Trophoblast cell (in vitro differentiated cells and primary cell): ENCODE results near the gene FBXO11.
A peak's percentile ranks its signal among the peaks of the same experiment; 100 is the strongest.

Experiments used
- DNase-seq, 2 donors: peaks; one replicate each; pipeline ENCODE4 v3.0.0-alpha.2; 2016
- H2AFZ ChIP-seq: 2 replicates; pipeline ENCODE4 v1.6.1; 2013; ENCODE audit warnings: low read length, moderate library complexity, mild to moderate bottlenecking; ENCODE audit not compliant: insufficient read depth, poor library complexity
- H2AK5ac ChIP-seq: 2 replicates; pipeline ENCODE4 v1.6.1; 2013; ENCODE audit warnings: mild to moderate bottlenecking, low read length
- H2BK120ac ChIP-seq: 2 replicates; pipeline ENCODE4 v1.6.1; 2013; ENCODE audit warnings: low read length, mild to moderate bottlenecking, moderate library complexity; ENCODE audit not compliant: insufficient read depth, poor library complexity
- H2BK12ac ChIP-seq: 2 replicates; pipeline ENCODE4 v1.6.1; 2013; ENCODE audit warnings: mild to moderate bottlenecking, low read length, moderate library complexity
- H2BK5ac ChIP-seq: 2 replicates; pipeline ENCODE4 v1.6.1; 2013; ENCODE audit warnings: low read length, low read depth, moderate library complexity, mild to moderate bottlenecking; ENCODE audit not compliant: poor library complexity
- H3K14ac ChIP-seq: 2 replicates; pipeline ENCODE4 v1.6.1; 2013; ENCODE audit warnings: mild to moderate bottlenecking, low read length
- H3K18ac ChIP-seq: 2 replicates; pipeline ENCODE4 v1.6.1; 2013; ENCODE audit warnings: mild to moderate bottlenecking, low read length
- H3K23ac ChIP-seq: 2 replicates; pipeline ENCODE4 v1.6.1; 2013; ENCODE audit warnings: low read length
- H3K27ac ChIP-seq: 2 replicates; pipeline ENCODE4 v1.5.1; 2013; ENCODE audit warnings: low read depth, mild to moderate bottlenecking, inconsistent platforms, low read length, moderate library complexity
- H3K27me3 ChIP-seq: 2 replicates; pipeline ENCODE4 v1.6.1; 2013; ENCODE audit warnings: inconsistent platforms, mild to moderate bottlenecking, low read length, moderate library complexity; ENCODE audit not compliant: insufficient read depth
- H3K36me3 ChIP-seq, 2 experiments: 1 replicate in 1 of 2; 2 replicates in 1 of 2; pipeline ENCODE4 v1.6.1; 2013; ENCODE audit warnings: low read length in 2 of 2, mild to moderate bottlenecking in 2 of 2, moderate library complexity in 1 of 2; ENCODE audit not compliant: insufficient read depth in 2 of 2, control insufficient read depth in 1 of 2
- H3K4ac ChIP-seq: 2 replicates; pipeline ENCODE4 v1.6.1; 2013; ENCODE audit warnings: low read depth, mild to moderate bottlenecking, low read length, moderate library complexity
- H3K4me1 ChIP-seq, 2 experiments: 1 replicate in 1 of 2; 2 replicates in 1 of 2; pipeline ENCODE4 v1.6.1; 2013; ENCODE audit warnings: low read length in 2 of 2, mild to moderate bottlenecking in 2 of 2, moderate library complexity in 1 of 2; ENCODE audit not compliant: insufficient read depth in 2 of 2, control insufficient read depth in 1 of 2
- H3K4me2 ChIP-seq: 2 replicates; pipeline ENCODE4 v1.6.1; 2013; ENCODE audit warnings: inconsistent platforms, mild to moderate bottlenecking, low read length, moderate library complexity
- H3K4me3 ChIP-seq: 2 replicates; pipeline ENCODE4 v1.5.1; 2013; ENCODE audit warnings: mild to moderate bottlenecking, low read depth, low read length, inconsistent platforms
- H3K79me1 ChIP-seq: one replicate; pipeline ENCODE4 v1.6.1; 2013; ENCODE audit warnings: low read length
- H3K79me2 ChIP-seq: 2 replicates; pipeline ENCODE4 v1.6.1; 2013; ENCODE audit warnings: low read length, mild to moderate bottlenecking; ENCODE audit not compliant: control insufficient read depth, insufficient read depth, poor library complexity
- H3K9ac ChIP-seq: 2 replicates; pipeline ENCODE4 v1.6.1; 2013; ENCODE audit warnings: mild to moderate bottlenecking, low read length
- H3K9me3 ChIP-seq: 2 replicates; pipeline ENCODE4 v1.6.1; 2013; ENCODE audit warnings: low read depth, mild to moderate bottlenecking, control low read depth, inconsistent platforms, low read length; ENCODE audit not compliant: insufficient read depth
- H4K12ac ChIP-seq: 2 replicates; pipeline ENCODE4 v1.6.1; 2013; ENCODE audit warnings: low read depth, mild to moderate bottlenecking, low read length, moderate library complexity
- H4K8ac ChIP-seq: 2 replicates; pipeline ENCODE4 v1.6.1; 2013; ENCODE audit warnings: low read depth, mild to moderate bottlenecking, low read length, moderate library complexity
- H4K91ac ChIP-seq: one replicate; pipeline ENCODE4 v1.6.1; 2013; ENCODE audit warnings: low read depth, mild to moderate bottlenecking, low read length, moderate library complexity
- WGBS: extraction: QIAGEN DNeasy Blood & Tissue Kit; methylation state at CpG from one replicate; pipeline ENCODE4 v1.1.7; 2013; ENCODE audit warnings: missing lambda C conversion rate; ENCODE audit not compliant: insufficient read length, insufficient coverage; ENCODE audit errors: extremely low coverage; 5-methylcytosine and 5-hydroxymethylcytosine counted together

The FBXO11 gene

DNA sequence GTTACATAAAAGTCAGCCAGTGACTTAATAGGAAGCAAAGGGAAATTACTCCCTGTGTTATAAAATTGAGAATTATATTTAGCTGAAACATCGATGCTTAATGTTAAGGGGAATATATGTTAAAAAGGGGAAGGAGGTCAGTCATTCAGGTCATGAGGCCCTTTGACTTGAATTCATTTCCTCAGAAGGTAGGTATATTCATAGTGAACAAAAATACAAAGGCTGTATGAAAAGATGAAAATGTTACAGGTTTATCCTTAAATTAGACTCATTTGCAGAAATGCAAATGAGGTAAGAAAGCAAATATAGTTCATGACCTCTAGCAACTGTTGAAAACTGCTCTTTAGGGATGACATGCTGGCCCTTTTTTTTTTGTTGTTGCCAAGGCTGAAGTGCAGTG, 102.5 kb downstream of the FBXO11 start:
- WGBS = no CpG with 5 or more reads among the region's 1 CpG
- Histone ChIP-seq H3K4me3 (no peak overlapping the region), H3K4me1 (no peaks in the 10 kb centered on the region), H3K79me1 (no peaks in the 10 kb centered on the region), H3K9me3 (no peaks in the 10 kb centered on the region), H3K4ac (no peak overlapping the region), H4K8ac (no peak overlapping the region), H2BK12ac (no peak overlapping the region), H3K27ac (no peak overlapping the region), H3K36me3 (peaks cover 25 to 58% of the 10 kb centered on the region in 2 experiments), H2AK5ac (no peak overlapping the region), H3K79me2 (no peaks in the 10 kb centered on the region), H2AFZ (no peak overlapping the region), H3K18ac (no peak overlapping the region), H2BK120ac (no peak overlapping the region), H4K91ac (no peak overlapping the region), H2BK5ac (no peak overlapping the region), H3K9ac (no peak overlapping the region), H4K12ac (no peak overlapping the region), H3K4me2 (no peak overlapping the region), H3K27me3 (no peaks in the 10 kb centered on the region), H3K14ac (no peak overlapping the region), H3K23ac (no peak overlapping the region)
- DNase-seq = no peak

DNA sequence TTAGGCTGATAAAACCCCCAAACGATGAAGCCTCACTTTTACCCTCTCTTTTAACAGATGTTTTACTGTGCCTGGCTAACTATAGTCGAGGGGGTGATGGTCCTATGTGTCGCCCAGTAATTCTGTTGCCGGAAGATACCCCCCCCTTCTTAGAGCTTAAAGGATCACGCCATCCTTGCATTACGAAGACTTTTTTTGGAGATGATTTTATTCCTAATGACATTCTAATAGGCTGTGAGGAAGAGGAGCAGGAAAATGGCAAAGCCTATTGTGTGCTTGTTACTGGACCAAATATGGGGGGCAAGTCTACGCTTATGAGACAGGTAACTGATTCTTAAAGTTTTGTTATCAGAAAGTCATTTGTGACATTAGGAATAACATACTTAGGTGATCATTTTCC, 102.9 kb downstream of the FBXO11 start:
- Histone ChIP-seq H4K12ac (no peak overlapping the region), H3K18ac (no peak overlapping the region), H2AFZ (no peak overlapping the region), H4K91ac (no peak overlapping the region), H3K79me1 (no peaks in the 10 kb centered on the region), H3K79me2 (no peaks in the 10 kb centered on the region), H3K27me3 (no peaks in the 10 kb centered on the region), H3K23ac (no peak overlapping the region), H2BK12ac (no peak overlapping the region), H4K8ac (no peak overlapping the region), H3K4me1 (no peaks in the 10 kb centered on the region), H2BK120ac (no peak overlapping the region), H2BK5ac (no peak overlapping the region), H3K9ac (no peak overlapping the region), H3K9me3 (no peaks in the 10 kb centered on the region), H3K36me3 (peaks cover 24 to 60% of the 10 kb centered on the region in 2 experiments), H3K14ac (no peak overlapping the region), H3K4ac (no peak overlapping the region), H3K4me3 (no peak overlapping the region), H3K27ac (no peak overlapping the region), H3K4me2 (no peak overlapping the region), H2AK5ac (no peak overlapping the region)
- no peak for DNase-seq
- WGBS = no CpG with 5 or more reads among the region's 7 CpGs

DNA sequence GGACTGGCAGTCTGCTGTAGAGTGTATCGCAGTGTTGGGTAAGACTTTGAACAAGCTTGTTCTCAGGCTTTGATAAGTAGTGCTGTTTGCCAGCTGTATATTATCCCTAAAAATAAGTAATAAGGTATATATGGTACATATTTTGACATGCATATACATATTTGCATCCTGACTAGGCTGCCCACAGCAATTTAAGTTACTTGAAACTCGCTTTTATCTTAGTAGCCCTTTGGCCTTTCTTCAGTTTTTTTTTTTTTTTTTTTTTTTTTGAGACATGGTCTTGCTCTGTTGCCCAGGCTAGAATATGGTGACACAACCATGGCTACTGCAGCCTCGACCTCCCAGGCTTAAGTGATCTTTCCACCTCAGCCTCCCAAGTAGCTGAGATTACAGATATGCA, 105.2 kb downstream of the FBXO11 start:
- Histone ChIP-seq H3K9ac (no peak overlapping the region), H2BK12ac (no peak overlapping the region), H3K14ac (no peak overlapping the region), H3K4me3 (no peak overlapping the region), H3K79me2 (no peaks in the 10 kb centered on the region), H4K91ac (no peak overlapping the region), H2BK5ac (no peak overlapping the region), H4K12ac (no peak overlapping the region), H3K27me3 (no peaks in the 10 kb centered on the region), H3K79me1 (no peaks in the 10 kb centered on the region), H3K4ac (no peak overlapping the region), H3K18ac (no peak overlapping the region), H3K27ac (no peak overlapping the region), H3K23ac (no peak overlapping the region), H3K9me3 (no peaks in the 10 kb centered on the region), H3K4me1 (no peaks in the 10 kb centered on the region), H2BK120ac (no peak overlapping the region), H3K36me3 (peaks cover 31 to 70% of the 10 kb centered on the region in 2 experiments), H2AK5ac (no peak overlapping the region), H2AFZ (no peak overlapping the region), H3K4me2 (no peak overlapping the region), H4K8ac (no peak overlapping the region)
- WGBS = no CpG with 5 or more reads among the region's 3 CpGs
- peak; percentile 32 to 47 for DNase-seq

DNA sequence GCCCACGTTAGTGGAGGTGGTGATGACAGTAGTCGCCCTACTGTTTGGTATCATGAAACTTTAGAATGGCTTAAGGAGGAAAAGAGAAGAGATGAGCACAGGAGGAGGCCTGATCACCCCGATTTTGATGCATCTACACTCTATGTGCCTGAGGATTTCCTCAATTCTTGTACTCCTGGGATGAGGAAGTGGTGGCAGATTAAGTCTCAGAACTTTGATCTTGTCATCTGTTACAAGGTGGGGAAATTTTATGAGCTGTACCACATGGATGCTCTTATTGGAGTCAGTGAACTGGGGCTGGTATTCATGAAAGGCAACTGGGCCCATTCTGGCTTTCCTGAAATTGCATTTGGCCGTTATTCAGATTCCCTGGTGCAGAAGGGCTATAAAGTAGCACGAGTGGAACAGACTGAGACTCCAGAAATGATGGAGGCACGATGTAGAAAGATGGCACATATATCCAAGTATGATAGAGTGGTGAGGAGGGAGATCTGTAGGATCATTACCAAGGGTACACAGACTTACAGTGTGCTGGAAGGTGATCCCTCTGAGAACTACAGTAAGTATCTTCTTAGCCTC, 107.2 kb downstream of the FBXO11 start:
- DNase-seq = no peak
- no peaks in the 10 kb centered on the region for H3K79me1 ChIP-seq
- no CpG with 5 or more reads among the region's 6 CpGs for WGBS
- no peak overlapping the region for H2BK5ac ChIP-seq
- no peak overlapping the region for H3K23ac ChIP-seq
- no peak overlapping the region for H3K14ac ChIP-seq
- H2AK5ac ChIP-seq = no peak overlapping the region
- H3K18ac ChIP-seq = no peak overlapping the region
- no peaks in the 10 kb centered on the region for H3K79me2 ChIP-seq
- H3K9me3 ChIP-seq = no peaks in the 10 kb centered on the region
- H3K9ac ChIP-seq = no peak overlapping the region
- H3K36me3 ChIP-seq = peaks cover 33 to 72% of the 10 kb centered on the region in 2 experiments
- no peak overlapping the region for H2AFZ ChIP-seq
- no peak overlapping the region for H2BK12ac ChIP-seq
- no peak overlapping the region for H3K4me2 ChIP-seq
- H4K91ac ChIP-seq = no peak overlapping the region
- no peak overlapping the region for H3K4me3 ChIP-seq
- H4K8ac ChIP-seq = no peak overlapping the region
- H3K4ac ChIP-seq = no peak overlapping the region
- H3K27ac ChIP-seq = no peak overlapping the region
- no peak overlapping the region for H2BK120ac ChIP-seq
- no peak overlapping the region for H4K12ac ChIP-seq
- no peaks in the 10 kb centered on the region for H3K27me3 ChIP-seq
- no peaks in the 10 kb centered on the region for H3K4me1 ChIP-seq
